Upper lobe of left lung (tissue), 4 donors: Measurements from ENCODE around the gene BRWD1.

ENCODE experiments used
- EP300 ChIP-seq, 4 donors: sonication (generic); formaldehyde crosslinking; IDR thresholded peaks; one replicate each; pipeline ENCODE4 v1.5.1; 2017; ENCODE audit warnings: antibody characterized with exemption in 4 of 4, control low read depth in 2 of 4
- POLR2A ChIP-seq, 4 donors: fragments of 450-650 bp; IDR thresholded peaks; one replicate each; pipeline ENCODE4 v1.5.1; 2016 to 2017; ENCODE audit warnings: antibody characterized with exemption in 4 of 4, mild to moderate bottlenecking in 2 of 4
- POLR2AphosphoS5 ChIP-seq, 2 donors: sonication (generic); formaldehyde crosslinking; IDR thresholded peaks; one replicate each; pipeline ENCODE4 v1.5.1; 2017; ENCODE audit warnings: antibody characterized with exemption in 2 of 2
- TF ChIP-seq, protein P1 (sequence below), 6 experiments: fragments of 450-650 bp in 4 of 6; fragments of 200-600 bp in 2 of 6; sonication (generic) in 2 of 6; IDR thresholded peaks; one replicate each; pipeline ENCODE4 v1.5.1; 2016 to 2019; ENCODE audit warnings: antibody characterized with exemption in 6 of 6

DNA sequence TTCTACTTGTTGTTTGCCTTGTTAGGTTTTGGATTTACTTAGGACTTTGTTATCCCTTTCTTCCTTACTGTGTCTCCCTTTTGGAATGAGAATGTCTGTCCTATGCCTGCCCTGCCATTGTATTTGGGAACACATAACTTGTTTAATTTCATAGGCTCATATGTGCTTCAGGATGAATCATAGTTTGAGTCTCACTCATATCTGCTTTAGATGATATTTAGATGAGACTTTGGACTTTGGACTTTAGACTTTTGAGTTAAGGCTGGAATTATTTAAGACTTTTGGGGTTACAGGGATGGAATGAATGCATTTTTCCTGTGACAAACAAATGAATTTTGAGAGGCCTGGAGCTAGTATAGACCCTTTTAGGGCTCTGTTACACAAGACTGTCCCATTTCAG lies 163.6 kb downstream of the BRWD1 start:
- TF ChIP-seq, protein P1, sequence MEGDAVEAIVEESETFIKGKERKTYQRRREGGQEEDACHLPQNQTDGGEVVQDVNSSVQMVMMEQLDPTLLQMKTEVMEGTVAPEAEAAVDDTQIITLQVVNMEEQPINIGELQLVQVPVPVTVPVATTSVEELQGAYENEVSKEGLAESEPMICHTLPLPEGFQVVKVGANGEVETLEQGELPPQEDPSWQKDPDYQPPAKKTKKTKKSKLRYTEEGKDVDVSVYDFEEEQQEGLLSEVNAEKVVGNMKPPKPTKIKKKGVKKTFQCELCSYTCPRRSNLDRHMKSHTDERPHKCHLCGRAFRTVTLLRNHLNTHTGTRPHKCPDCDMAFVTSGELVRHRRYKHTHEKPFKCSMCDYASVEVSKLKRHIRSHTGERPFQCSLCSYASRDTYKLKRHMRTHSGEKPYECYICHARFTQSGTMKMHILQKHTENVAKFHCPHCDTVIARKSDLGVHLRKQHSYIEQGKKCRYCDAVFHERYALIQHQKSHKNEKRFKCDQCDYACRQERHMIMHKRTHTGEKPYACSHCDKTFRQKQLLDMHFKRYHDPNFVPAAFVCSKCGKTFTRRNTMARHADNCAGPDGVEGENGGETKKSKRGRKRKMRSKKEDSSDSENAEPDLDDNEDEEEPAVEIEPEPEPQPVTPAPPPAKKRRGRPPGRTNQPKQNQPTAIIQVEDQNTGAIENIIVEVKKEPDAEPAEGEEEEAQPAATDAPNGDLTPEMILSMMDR (IDR thresholded peaks at IDR 0.05): no peak
- TF ChIP-seq POLR2A (IDR thresholded peaks at IDR 0.05) (no peak), POLR2AphosphoS5 (IDR thresholded peaks at IDR 0.05) (no peak), EP300 (IDR thresholded peaks at IDR 0.05) (no peak)
